A673 (cell line): ENCODE results near the gene NOP14. TPM values are rescaled to one million over a fixed set of nuclear protein-coding genes. Genes with fewer than 3 reads are reported as not detected.

Source experiments
- BruUV-seq: library from RNA; stranded (reverse); fragments of 400-500 nt; replicated peaks from 2 replicates; lab custom pipeline; 2021; lab: Mats Ljungman, UMichigan
- CTCF ChIA-PET: fragments of 300-600 bp; sonication (Branson Sonifier 250); formaldehyde crosslinking; loops from one replicate; lab custom pipeline; 2022; ENCODE audit warnings: antibody characterized with exemption; lab: Charles Lee
- POLR2A ChIA-PET: fragments of 300-600 bp; sonication (Branson Sonifier 250); formaldehyde crosslinking; loops from one replicate; lab custom pipeline; 2022; ENCODE audit warnings: antibody characterized with exemption; ENCODE audit not compliant: low non-redundant PET; lab: Charles Lee
- DNase-seq: peaks from one replicate; pipeline ENCODE4 v3.0.0-alpha.2; 2015; ENCODE audit warnings: low spot score
- H3K27ac ChIP-seq: fragments of 200-600 bp; sonication (generic); 2 replicates; pipeline ENCODE4 v1.5.1; 2016; ENCODE audit warnings: mixed run types, low read depth, mild to moderate bottlenecking, mixed read lengths, antibody characterized with exemption, low read length; ENCODE audit not compliant: poor library complexity, severe bottlenecking
- H3K27me3 ChIP-seq: fragments of 200-600 bp; sonication (generic); replicated peaks from 2 replicates; pipeline ENCODE4 v1.6.1; 2017; ENCODE audit warnings: mixed run types, low read depth, mild to moderate bottlenecking, mixed read lengths, antibody characterized with exemption, low read length; ENCODE audit not compliant: insufficient read depth, poor library complexity
- H3K36me3 ChIP-seq: fragments of 200-600 bp; sonication (generic); 2 replicates; pipeline ENCODE4 v1.6.1; 2016; ENCODE audit warnings: mixed run types, mild to moderate bottlenecking, mixed read lengths, antibody characterized with exemption, low read length; ENCODE audit not compliant: insufficient read depth, poor library complexity, severe bottlenecking
- H3K4me1 ChIP-seq: fragments of 200-600 bp; sonication (generic); 2 replicates; pipeline ENCODE4 v1.6.1; 2017; ENCODE audit warnings: mixed run types, mild to moderate bottlenecking, mixed read lengths, antibody characterized with exemption, low read length; ENCODE audit not compliant: insufficient read depth, poor library complexity, severe bottlenecking
- H3K4me3 ChIP-seq: fragments of 200-600 bp; sonication (generic); 2 replicates; pipeline ENCODE4 v1.5.1; 2016; ENCODE audit warnings: low read depth, mixed run types, mild to moderate bottlenecking, mixed read lengths, low read length; ENCODE audit not compliant: poor library complexity, severe bottlenecking
- H3K9me3 ChIP-seq: fragments of 200-600 bp; sonication (generic); 2 replicates; pipeline ENCODE4 v1.6.1; 2016; ENCODE audit warnings: mixed run types, low read depth, mild to moderate bottlenecking, mixed read lengths, antibody characterized with exemption, low read length; ENCODE audit not compliant: poor library complexity, severe bottlenecking
- EZH2 ChIP-seq: fragments of 200-600 bp; sonication (generic); IDR thresholded peaks from 2 replicates; pipeline ENCODE4 v1.6.1; 2017; ENCODE audit warnings: borderline replicate concordance, low read depth, mild to moderate bottlenecking, mixed read lengths, antibody characterized with exemption, low read length; ENCODE audit not compliant: poor library complexity, severe bottlenecking
- intact Hi-C: fragments of 100-400 bp; cut with micrococcal nuclease; formaldehyde crosslinking; loops from one replicate; pipeline ENCODE4 v1.10.0; 2022; ENCODE audit not compliant: unreplicated experiment
- total RNA-seq: library from RNA; stranded (reverse); gene quantifications from 2 replicates; pipeline ENCODE4 v1.2.3, GENCODE V29; 2021
- TF ChIP-seq, protein P1 (sequence below): fragments of 300-800, 200-600 bp; sonication (generic); conservative IDR thresholded peaks from 2 replicates; pipeline ENCODE4 v1.5.1; 2017; ENCODE audit warnings: low read depth, mild to moderate bottlenecking, antibody characterized with exemption, low read length, moderate library complexity, mixed read lengths

Gene NOP14
- total RNA-seq, 1 experiment from 2014 or later = 69.9 TPM

DNA sequence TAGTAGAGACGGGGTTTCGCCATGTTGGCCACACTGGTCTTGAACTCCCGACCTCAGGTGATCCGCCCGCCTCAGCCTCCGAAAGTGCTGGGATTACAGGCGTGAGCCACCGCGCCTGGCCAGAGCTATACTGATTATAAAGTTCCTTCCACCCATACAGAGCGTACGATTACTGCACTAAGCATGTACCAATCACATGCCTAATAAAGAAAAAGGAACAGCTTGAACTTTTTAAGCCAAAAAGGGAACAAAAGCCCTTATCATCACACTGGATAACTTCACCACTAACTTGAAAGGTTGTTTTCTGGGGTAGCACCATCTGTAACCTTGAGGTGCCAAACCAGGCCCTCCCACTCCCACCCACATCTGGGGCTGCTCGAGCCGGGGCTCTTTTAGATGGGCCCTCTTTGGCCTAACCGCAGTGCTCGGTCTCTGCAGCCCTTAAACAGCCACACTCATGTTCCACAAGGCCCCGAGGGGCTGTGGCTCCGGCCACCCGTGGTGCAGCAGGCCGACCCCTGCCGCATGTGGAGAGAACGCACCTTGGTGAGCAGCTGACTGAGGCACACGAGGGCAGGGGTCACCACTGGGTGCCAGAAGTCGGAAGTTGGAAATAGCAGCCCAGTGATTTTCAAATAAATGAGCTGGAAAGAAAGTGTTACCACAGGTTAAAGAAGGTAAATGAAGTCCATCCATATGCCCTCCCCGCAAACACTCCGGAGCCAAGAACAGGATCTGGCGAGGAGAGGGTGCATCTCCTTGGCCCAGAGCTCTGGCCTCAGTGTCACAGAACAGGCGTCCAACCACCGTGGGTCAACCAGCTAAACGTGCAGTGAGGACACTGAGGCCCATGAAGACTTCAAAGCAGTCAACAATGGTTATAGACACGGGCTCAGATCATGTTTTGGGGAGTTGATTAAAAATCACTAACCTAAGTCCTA lies 18.4 kb downstream of the NOP14 start:
- Histone ChIP-seq H3K9me3 (no peaks in the 10 kb centered on the region), H3K4me3 (no peak overlapping the region), H3K4me1 (no peaks in the 10 kb centered on the region), H3K27ac (no peak overlapping the region), H3K27me3 (no peaks in the 10 kb centered on the region), H3K36me3 (peaks cover 81% of the 10 kb centered on the region)
- intact Hi-C loops = no loop called here
- no TSS peak for BruUV-seq
- ChIA-PET CTCF (no interaction called here), POLR2A (interaction anchor here (0.7 kb wide), 1 partner anchor 151 kb away, joined by 4 read pairs; no protein-coding TSS in a partner anchor)
- DNase-seq = no peak
- TF ChIP-seq, protein P1, sequence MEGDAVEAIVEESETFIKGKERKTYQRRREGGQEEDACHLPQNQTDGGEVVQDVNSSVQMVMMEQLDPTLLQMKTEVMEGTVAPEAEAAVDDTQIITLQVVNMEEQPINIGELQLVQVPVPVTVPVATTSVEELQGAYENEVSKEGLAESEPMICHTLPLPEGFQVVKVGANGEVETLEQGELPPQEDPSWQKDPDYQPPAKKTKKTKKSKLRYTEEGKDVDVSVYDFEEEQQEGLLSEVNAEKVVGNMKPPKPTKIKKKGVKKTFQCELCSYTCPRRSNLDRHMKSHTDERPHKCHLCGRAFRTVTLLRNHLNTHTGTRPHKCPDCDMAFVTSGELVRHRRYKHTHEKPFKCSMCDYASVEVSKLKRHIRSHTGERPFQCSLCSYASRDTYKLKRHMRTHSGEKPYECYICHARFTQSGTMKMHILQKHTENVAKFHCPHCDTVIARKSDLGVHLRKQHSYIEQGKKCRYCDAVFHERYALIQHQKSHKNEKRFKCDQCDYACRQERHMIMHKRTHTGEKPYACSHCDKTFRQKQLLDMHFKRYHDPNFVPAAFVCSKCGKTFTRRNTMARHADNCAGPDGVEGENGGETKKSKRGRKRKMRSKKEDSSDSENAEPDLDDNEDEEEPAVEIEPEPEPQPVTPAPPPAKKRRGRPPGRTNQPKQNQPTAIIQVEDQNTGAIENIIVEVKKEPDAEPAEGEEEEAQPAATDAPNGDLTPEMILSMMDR = no peak
- TF ChIP-seq EZH2 = no peak

DNA sequence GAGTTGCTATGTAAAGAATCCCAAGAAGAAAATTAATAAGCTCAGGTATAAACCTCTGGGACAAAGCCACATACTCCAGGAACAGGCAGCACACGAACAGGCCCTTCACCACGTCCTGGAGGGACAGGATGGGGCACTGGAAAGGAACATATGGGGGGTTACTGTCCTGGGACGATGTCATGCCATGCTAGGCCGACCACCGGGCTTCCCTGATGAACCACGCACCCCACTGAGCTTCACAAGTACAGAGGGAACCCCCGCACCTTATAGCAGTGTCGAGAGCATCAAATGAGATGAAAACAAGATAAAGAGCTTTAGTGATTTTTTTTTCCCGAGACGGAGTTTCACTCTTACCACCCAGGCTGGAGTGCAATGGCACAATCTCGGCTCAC lies 19.1 kb downstream of the NOP14 start:
- Histone ChIP-seq H3K4me1 (no peaks in the 10 kb centered on the region), H3K27ac (no peak overlapping the region), H3K27me3 (no peaks in the 10 kb centered on the region), H3K9me3 (no peaks in the 10 kb centered on the region), H3K36me3 (peaks cover 81% of the 10 kb centered on the region), H3K4me3 (no peak overlapping the region)
- ChIA-PET POLR2A (interaction anchor here (0.7 kb wide), 1 partner anchor 150 kb away, joined by 4 read pairs; no protein-coding TSS in a partner anchor), CTCF (no interaction called here)
- intact Hi-C loops = no loop called here
- TF ChIP-seq, protein P1 = no peak
- no peak for TF ChIP-seq EZH2
- no peak for DNase-seq
- BruUV-seq = no TSS peak

GRCh38 chr4:2943364-2944090 lies 19.7 kb downstream of the NOP14 start:
- Histone ChIP-seq H3K9me3 (no peaks in the 10 kb centered on the region), H3K4me3 (no peak overlapping the region), H3K36me3 (peaks cover 83% of the 10 kb centered on the region), H3K4me1 (no peaks in the 10 kb centered on the region), H3K27ac (no peak overlapping the region), H3K27me3 (no peaks in the 10 kb centered on the region)
- no TSS peak for BruUV-seq
- DNase-seq = no peak
- CTCF ChIA-PET = interaction anchor here (0.5 kb wide), 1 partner anchor 20 kb away, joined by 3 read pairs; no protein-coding TSS in a partner anchor
- TF ChIP-seq, protein P1 = no peak
- no peak for TF ChIP-seq EZH2
- POLR2A ChIA-PET = interaction anchor here (0.7 kb wide), 1 partner anchor 150 kb away, joined by 4 read pairs; no protein-coding TSS in a partner anchor
- intact Hi-C loops = no loop called here
